Upper lobe of right lung (tissue), 1 donor: ENCODE measurements around the gene ZNF333. TPM values are rescaled to one million over a fixed set of nuclear protein-coding genes. Genes with fewer than 3 reads are reported as not detected.
"Not testable (repeated sequence)": the region's sequence is repeated elsewhere in the genome, so short reads cannot be mapped to it uniquely, and the experiment has no call there.

Experiments used
- ATAC-seq: fragments of 200-7000 bp; cut with Tn5 transposase; one replicate; pipeline ENCODE4 v1.9.1; 2020; ENCODE audit warnings: mild to moderate bottlenecking, moderate library complexity
- DNase-seq: peaks from one replicate; pipeline ENCODE4 v3.0.0-alpha.2; 2020
- H3K27ac ChIP-seq: fragments of 200-600 bp; one replicate; pipeline ENCODE4 v1.8.0; 2022
- H3K27me3 ChIP-seq: fragments of 200-600 bp; one replicate; pipeline ENCODE4 v1.8.0; 2022; ENCODE audit warnings: mild to moderate bottlenecking
- H3K36me3 ChIP-seq: fragments of 200-600 bp; one replicate; pipeline ENCODE4 v1.8.0; 2022
- H3K4me1 ChIP-seq: fragments of 200-600 bp; one replicate; pipeline ENCODE4 v1.8.0; 2022
- H3K4me3 ChIP-seq: fragments of 200-600 bp; one replicate; pipeline ENCODE4 v1.8.0; 2022; ENCODE audit warnings: mild to moderate bottlenecking
- H3K9me3 ChIP-seq: fragments of 200-600 bp; one replicate; pipeline ENCODE4 v1.8.0; 2022
- intact Hi-C: fragments of 100-400 bp; cut with DNase I; formaldehyde crosslinking; loops from one replicate; pipeline ENCODE4 v1.11.0; 2022
- total RNA-seq: library from RNA; stranded (reverse); fragmentation: NEBNext Ultra II Directional; extraction: Animal tissue kit (Norgen Biotek cat#: 25700); gene quantifications from one replicate; pipeline ENCODE4 v1.2.1, GENCODE V29; 2021
- TF ChIP-seq, protein P1 (sequence below): fragments of 200-600 bp; IDR thresholded peaks from one replicate; pipeline ENCODE4 v1.8.0; 2022; ENCODE audit warnings: antibody characterized with exemption
- donor health status: DM: no; HTN: yes; CAD: no; lungs with severe emphysema.

The ZNF333 gene
- total RNA-seq, 1 donor from 2014 or later, result 20.4 TPM

DNA sequence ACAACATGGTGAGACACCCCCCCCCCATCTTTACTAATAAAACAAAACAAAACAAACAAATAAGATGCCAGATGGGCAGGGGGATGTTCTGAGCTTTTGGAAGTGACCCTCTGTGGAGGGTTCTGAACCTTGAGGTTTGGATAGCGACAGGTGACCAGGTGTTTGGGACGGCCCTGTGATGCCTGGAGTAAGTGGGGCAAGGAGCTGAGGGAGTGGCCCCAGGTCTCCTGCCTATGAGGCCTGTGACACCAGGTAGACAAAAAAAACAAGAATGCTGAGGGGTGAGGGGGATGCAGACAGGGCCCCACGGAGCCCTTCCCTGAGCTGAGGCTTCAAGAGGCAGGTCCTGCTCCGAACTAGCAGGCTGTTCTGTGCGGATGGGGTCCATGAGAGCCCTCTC, 79.4 kb downstream of the ZNF333 start:
- no peaks in the 10 kb centered on the region for H3K9me3 ChIP-seq
- intact Hi-C loops, result no loop called here
- TF ChIP-seq, protein P1, sequence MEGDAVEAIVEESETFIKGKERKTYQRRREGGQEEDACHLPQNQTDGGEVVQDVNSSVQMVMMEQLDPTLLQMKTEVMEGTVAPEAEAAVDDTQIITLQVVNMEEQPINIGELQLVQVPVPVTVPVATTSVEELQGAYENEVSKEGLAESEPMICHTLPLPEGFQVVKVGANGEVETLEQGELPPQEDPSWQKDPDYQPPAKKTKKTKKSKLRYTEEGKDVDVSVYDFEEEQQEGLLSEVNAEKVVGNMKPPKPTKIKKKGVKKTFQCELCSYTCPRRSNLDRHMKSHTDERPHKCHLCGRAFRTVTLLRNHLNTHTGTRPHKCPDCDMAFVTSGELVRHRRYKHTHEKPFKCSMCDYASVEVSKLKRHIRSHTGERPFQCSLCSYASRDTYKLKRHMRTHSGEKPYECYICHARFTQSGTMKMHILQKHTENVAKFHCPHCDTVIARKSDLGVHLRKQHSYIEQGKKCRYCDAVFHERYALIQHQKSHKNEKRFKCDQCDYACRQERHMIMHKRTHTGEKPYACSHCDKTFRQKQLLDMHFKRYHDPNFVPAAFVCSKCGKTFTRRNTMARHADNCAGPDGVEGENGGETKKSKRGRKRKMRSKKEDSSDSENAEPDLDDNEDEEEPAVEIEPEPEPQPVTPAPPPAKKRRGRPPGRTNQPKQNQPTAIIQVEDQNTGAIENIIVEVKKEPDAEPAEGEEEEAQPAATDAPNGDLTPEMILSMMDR, result no peak
- no peaks in the 10 kb centered on the region for H3K27me3 ChIP-seq
- no peaks in the 10 kb centered on the region for H3K36me3 ChIP-seq
- ATAC-seq, result no peak
- H3K4me3 ChIP-seq, result no peak overlapping the region
- H3K4me1 ChIP-seq, result no peaks in the 10 kb centered on the region
- DNase-seq, result no peak
- H3K27ac ChIP-seq, result no peak overlapping the region

DNA sequence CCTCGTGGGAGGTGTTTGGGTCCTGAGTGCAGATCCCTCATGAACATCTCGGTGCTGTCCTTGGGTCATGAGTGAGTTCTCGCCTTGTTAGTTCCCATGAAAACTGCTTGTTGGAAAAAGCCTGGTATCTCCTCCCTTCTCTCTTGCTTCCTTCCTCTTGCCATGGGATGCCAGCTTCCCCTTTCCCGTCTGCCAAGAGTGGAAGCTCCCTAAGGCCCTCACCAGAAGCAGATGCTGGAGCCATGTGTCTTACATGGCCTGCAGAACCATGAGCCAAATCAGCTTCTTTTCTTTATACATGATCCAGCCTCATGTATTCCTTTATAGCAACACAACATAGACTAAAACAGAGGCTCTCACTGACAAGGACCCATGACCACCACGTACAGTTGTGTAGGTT, 80.3 kb downstream of the ZNF333 start:
- DNase-seq (no peak), ATAC-seq (no peak)
- TF ChIP-seq, protein P1, result no peak
- H3K4me3 ChIP-seq, result no peak overlapping the region
- H3K36me3 ChIP-seq, result no peaks in the 10 kb centered on the region
- no peaks in the 10 kb centered on the region for H3K9me3 ChIP-seq
- no peak overlapping the region for H3K27ac ChIP-seq
- H3K4me1 ChIP-seq, result no peaks in the 10 kb centered on the region
- peaks cover 4% of the 10 kb centered on the region for H3K27me3 ChIP-seq
- intact Hi-C loops, result no loop called here

DNA sequence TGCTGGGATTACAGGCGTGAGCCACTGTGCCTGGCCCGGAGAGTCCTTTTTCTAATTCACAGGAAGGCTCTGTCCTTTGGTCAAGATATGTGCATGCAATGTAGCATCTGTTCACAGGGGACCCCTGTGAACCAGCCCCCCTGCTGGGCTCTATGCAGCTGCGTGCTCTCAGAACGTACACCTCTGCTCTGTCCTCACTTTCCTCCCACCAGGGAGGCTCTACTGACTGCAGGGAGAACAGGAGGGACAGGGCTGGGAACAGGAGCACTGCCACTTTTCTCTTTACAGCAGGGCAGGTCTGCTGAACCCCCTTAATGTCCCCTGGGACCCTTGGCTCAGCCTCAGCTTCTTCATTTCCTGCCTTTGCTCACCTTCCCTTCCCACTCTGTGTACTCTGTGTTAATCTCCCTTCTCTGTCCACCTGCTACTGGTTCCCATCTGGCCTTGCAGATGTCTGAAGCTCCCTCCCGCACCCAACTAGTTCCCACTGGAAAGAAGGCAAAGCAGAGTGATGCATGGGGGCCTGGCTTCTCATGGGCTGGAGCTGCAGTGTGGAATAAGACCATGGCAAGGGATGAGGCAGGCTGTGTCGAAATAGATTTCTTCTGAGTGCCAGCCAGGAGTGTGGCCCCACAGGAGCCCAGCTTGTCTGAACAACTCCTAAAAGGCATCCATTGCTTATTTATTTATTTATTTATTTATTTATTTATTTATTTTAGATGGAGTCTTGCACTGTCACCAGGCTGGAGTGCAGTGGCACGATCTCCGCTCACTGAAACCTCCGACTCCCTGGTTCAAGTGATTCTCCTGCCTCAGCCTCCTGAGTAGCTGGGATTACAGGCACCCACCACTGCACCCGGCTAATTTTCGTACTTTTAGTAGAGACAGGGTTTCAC, 81.3 kb downstream of the ZNF333 start:
- no peak for DNase-seq

DNA sequence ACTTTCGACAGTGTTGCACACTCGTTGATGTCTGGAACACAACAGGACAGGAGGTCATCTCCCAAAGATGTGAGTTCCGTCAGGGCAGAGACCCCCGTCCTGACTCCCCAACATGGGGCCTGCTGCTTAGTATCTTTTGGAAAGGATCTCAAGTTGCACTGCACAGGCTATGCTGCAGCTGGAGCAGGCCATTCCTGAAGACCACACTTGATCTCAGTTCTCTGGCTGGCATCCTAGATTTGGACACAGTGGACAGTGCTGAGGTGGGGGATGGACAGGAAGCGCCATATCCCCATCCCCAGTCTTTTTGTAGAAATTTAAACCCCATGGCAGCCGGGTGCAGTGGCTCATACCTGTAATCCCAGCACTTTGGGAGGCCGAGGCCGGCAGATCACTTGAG, 82.6 kb downstream of the ZNF333 start:
- intact Hi-C loops, result no loop called here

More for the DNA sequence above, 81.3 kb downstream of the ZNF333 start:
- Histone ChIP-seq H3K9me3 (no peaks in the 10 kb centered on the region), H3K4me1 (no peaks in the 10 kb centered on the region), H3K27ac (no peak overlapping the region), H3K4me3 (no peak overlapping the region), H3K27me3 (peaks cover 13% of the 10 kb centered on the region), H3K36me3 (no peaks in the 10 kb centered on the region)
- ATAC-seq, result no peak
- intact Hi-C loops, result no loop called here
- TF ChIP-seq, protein P1, result no peak

DNA sequence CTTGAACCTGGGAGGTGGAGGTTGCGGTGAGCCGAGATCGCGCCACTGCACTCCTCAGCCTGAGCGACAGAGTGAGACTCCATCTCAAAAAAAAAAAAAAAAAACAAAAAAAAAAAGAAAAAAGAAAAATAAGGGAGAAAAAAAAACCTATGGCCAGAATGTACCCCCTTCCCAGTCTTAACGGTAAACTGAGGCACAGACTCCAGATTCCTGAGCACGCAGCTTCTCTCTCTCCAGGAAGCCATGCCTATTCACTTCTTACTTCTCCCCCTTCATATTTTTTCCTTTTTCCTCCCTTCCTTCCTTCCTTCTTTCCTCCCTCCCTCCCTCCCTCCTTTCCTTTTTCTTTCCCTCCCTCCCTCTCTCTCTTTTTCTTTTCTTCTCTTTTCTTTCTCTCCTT, 83.1 kb downstream of the ZNF333 start:
- intact Hi-C loops, result no loop called here
- DNase-seq, result no peak
- TF ChIP-seq, protein P1, result no peak
- Histone ChIP-seq H3K4me1 (no peaks in the 10 kb centered on the region), H3K36me3 (no peaks in the 10 kb centered on the region), H3K27me3 (peaks cover 13% of the 10 kb centered on the region), H3K27ac (no peak overlapping the region), H3K4me3 (no peak overlapping the region), H3K9me3 (no peaks in the 10 kb centered on the region)
- ATAC-seq, result no peak

More for the DNA sequence above, 82.6 kb downstream of the ZNF333 start:
- TF ChIP-seq, protein P1, result no peak
- DNase-seq, result no peak
- ATAC-seq, result no peak
- no peaks in the 10 kb centered on the region for H3K4me1 ChIP-seq
- peaks cover 13% of the 10 kb centered on the region for H3K27me3 ChIP-seq
- no peaks in the 10 kb centered on the region for H3K9me3 ChIP-seq
- H3K27ac ChIP-seq, result no peak overlapping the region
- no peak overlapping the region for H3K4me3 ChIP-seq
- no peaks in the 10 kb centered on the region for H3K36me3 ChIP-seq

DNA sequence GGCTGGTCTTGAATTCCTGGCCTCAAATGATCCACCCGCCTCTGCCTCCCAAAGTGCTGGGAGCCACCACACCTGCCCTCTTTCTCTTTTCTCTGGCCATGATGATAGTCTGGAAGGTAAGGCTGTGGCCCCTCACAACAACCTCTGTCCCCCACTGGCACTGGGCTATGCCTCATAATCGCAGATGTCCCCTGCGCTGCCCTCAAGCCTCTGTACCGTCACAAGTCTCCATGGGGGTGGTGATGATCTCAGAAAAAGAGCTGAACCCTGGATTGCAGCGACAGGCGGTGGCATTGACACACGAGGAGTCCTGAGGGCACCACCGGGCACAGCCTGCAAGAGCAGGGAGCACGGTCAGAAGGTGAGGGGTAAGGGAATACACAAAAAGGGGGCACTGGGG, 83.9 kb downstream of the ZNF333 start:
- H3K27me3 ChIP-seq, result peaks cover 13% of the 10 kb centered on the region
- DNase-seq, H3K36me3 ChIP-seq, H3K9me3 ChIP-seq, H3K27ac ChIP-seq, intact Hi-C loops, ATAC-seq, H3K4me3 ChIP-seq, H3K4me1 ChIP-seq: not testable (repeated sequence)
